Loucy (cell line): Measurements from ENCODE around the gene RRAS2.

ENCODE experiments used
- H2AFZ ChIP-seq: fragments of 200-600 bp; sonication (generic); 2 replicates; pipeline ENCODE4 v1.6.0; 2016; ENCODE audit warnings: antibody characterized with exemption, mild to moderate bottlenecking, low read length, moderate library complexity
- H3F3A ChIP-seq: fragments of 200-600 bp; 2 replicates; pipeline ENCODE4 v1.6.0; 2016; ENCODE audit warnings: antibody characterized with exemption, low read depth, mild to moderate bottlenecking
- H3K27me3 ChIP-seq: fragments of 200-600 bp; sonication (generic); 2 replicates; pipeline ENCODE4 v1.6.1; 2014; ENCODE audit warnings: low read length, mild to moderate bottlenecking; ENCODE audit not compliant: insufficient read depth, poor library complexity, severe bottlenecking
- H3K36me3 ChIP-seq: fragments of 200-600 bp; sonication (generic); 2 replicates; pipeline ENCODE4 v1.6.1; 2016; ENCODE audit warnings: low read length; ENCODE audit not compliant: insufficient read depth
- H3K4me1 ChIP-seq: fragments of 200-600 bp; sonication (generic); 2 replicates; pipeline ENCODE4 v1.5.1; 2014; ENCODE audit warnings: low read length, mild to moderate bottlenecking; ENCODE audit not compliant: insufficient read depth, poor library complexity, severe bottlenecking
- H3K4me2 ChIP-seq: fragments of 200-600 bp; sonication (generic); 2 replicates; pipeline ENCODE4 v1.6.0; 2014; ENCODE audit warnings: antibody characterized with exemption, low read length, low read depth, mild to moderate bottlenecking; ENCODE audit not compliant: poor library complexity, severe bottlenecking
- H3K4me3 ChIP-seq: fragments of 200-600 bp; sonication (generic); 2 replicates; pipeline ENCODE4 v1.5.1; 2014; ENCODE audit warnings: low read length, mild to moderate bottlenecking, mixed read lengths; ENCODE audit not compliant: poor library complexity, severe bottlenecking
- H3K79me2 ChIP-seq: fragments of 200-600 bp; sonication (generic); 2 replicates; pipeline ENCODE4 v1.6.1; 2014; ENCODE audit warnings: low read length; ENCODE audit not compliant: insufficient read depth
- H3K9ac ChIP-seq: fragments of 200-600 bp; sonication (generic); 2 replicates; pipeline ENCODE4 v1.6.0; 2014; ENCODE audit warnings: mild to moderate bottlenecking, low read depth, low read length, moderate library complexity; ENCODE audit not compliant: poor library complexity, severe bottlenecking
- H3K9me2 ChIP-seq: fragments of 200-600 bp; sonication (generic); replicated peaks from 2 replicates; pipeline ENCODE4 v1.6.1; 2016; ENCODE audit warnings: low read depth, low read length, mixed read lengths
- H3K9me3 ChIP-seq: fragments of 200-600 bp; sonication (generic); 2 replicates; pipeline ENCODE4 v1.6.1; 2014; ENCODE audit warnings: mild to moderate bottlenecking, antibody characterized with exemption, low read length, low read depth; ENCODE audit not compliant: insufficient read depth
- H4K20me1 ChIP-seq: fragments of 200-600 bp; sonication (generic); 2 replicates; pipeline ENCODE4 v1.6.0; 2014; ENCODE audit warnings: antibody characterized with exemption, low read length, mild to moderate bottlenecking; ENCODE audit not compliant: insufficient read depth, poor library complexity, severe bottlenecking
- CTCF ChIP-seq: fragments of 200-600 bp; sonication (generic); conservative IDR thresholded peaks from 2 replicates; pipeline ENCODE4 v1.5.1; 2014; ENCODE audit warnings: mild to moderate bottlenecking, antibody characterized with exemption, low read length
- EZH2phosphoT487 ChIP-seq: fragments of 200-600 bp; IDR thresholded peaks from 2 replicates; pipeline ENCODE4 v1.6.1; 2018; ENCODE audit warnings: antibody characterized with exemption, mild to moderate bottlenecking, moderate library complexity, borderline replicate concordance

Gene RRAS2

GRCh38 chr11:14378171-14378570, 19.2 kb upstream of the RRAS2 start:
- H3K36me3 ChIP-seq: no peaks in the 10 kb centered on the region
- H3K27me3 ChIP-seq: peaks cover 34% of the 10 kb centered on the region
- H3K4me2 ChIP-seq: no peak overlapping the region
- no peak overlapping the region for H3K4me3 ChIP-seq
- H3K9me3 ChIP-seq: no peaks in the 10 kb centered on the region
- H4K20me1 ChIP-seq: no peaks in the 10 kb centered on the region
- no peaks in the 10 kb centered on the region for H3F3A ChIP-seq
- H3K4me1 ChIP-seq: peaks cover 6% of the 10 kb centered on the region
- no peak overlapping the region for H3K9ac ChIP-seq
- no peak overlapping the region for H2AFZ ChIP-seq
- H3K9me2 ChIP-seq: no peaks in the 10 kb centered on the region
- TF ChIP-seq CTCF (no peak), EZH2phosphoT487 (no peak)
- H3K79me2 ChIP-seq: no peaks in the 10 kb centered on the region

GRCh38 chr11:14376920-14377319, 17.9 kb upstream of the RRAS2 start:
- Histone ChIP-seq H3F3A (no peaks in the 10 kb centered on the region), H2AFZ (no peak overlapping the region), H3K9ac (no peak overlapping the region), H4K20me1 (no peaks in the 10 kb centered on the region), H3K9me2 (no peaks in the 10 kb centered on the region), H3K9me3 (no peaks in the 10 kb centered on the region), H3K36me3 (no peaks in the 10 kb centered on the region), H3K4me1 (peaks cover 6% of the 10 kb centered on the region), H3K4me3 (no peak overlapping the region), H3K79me2 (no peaks in the 10 kb centered on the region), H3K27me3 (peaks cover 27% of the 10 kb centered on the region), H3K4me2 (no peak overlapping the region)
- TF ChIP-seq CTCF (no peak), EZH2phosphoT487 (no peak)

- Histone ChIP-seq H3K9me2 (no peaks in the 10 kb centered on the region), H3K79me2 (no peaks in the 10 kb centered on the region), H2AFZ (no peak overlapping the region), H3K9me3 (no peaks in the 10 kb centered on the region), H3F3A (no peaks in the 10 kb centered on the region), H3K27me3 (peaks cover 9% of the 10 kb centered on the region), H3K4me1 (no peaks in the 10 kb centered on the region), H3K4me2 (no peak overlapping the region), H3K9ac (no peak overlapping the region), H4K20me1 (no peaks in the 10 kb centered on the region), H3K36me3 (no peaks in the 10 kb centered on the region), H3K4me3 (no peak overlapping the region)
- TF ChIP-seq CTCF: peak; percentile 55
- TF ChIP-seq EZH2phosphoT487: no peak
Observed at GRCh38 chr11:14374922-14375830, 16.2 kb upstream of the RRAS2 start.
